Esophagus squamous epithelium (tissue), 5 donors: Measurements from ENCODE around the gene SLC36A2. TPM values are rescaled to one million over a fixed set of nuclear protein-coding genes. Genes with fewer than 3 reads are reported as not detected.

Experiments
- DNase-seq: peaks from one replicate; lab custom pipeline; 2025; lab: John Stamatoyannopoulos, UW
- H3K27ac ChIP-seq, 4 donors: fragments of 200-600 bp; sonication (generic); one replicate each; pipeline ENCODE4 v1.5.1; 2016 to 2019; ENCODE audit warnings: mild to moderate bottlenecking in 1 of 4
- H3K27me3 ChIP-seq, 4 donors: fragments of 200-600 bp; sonication (generic); 1 replicate in 3 of 4; 2 replicates in 1 of 4; pipeline versions ENCODE4 v1.5.1 to v1.6.0; 2017 to 2021; ENCODE audit warnings: antibody characterized with exemption in 1 of 4
- H3K36me3 ChIP-seq, 3 donors: fragments of 200-600 bp; sonication (generic); one replicate each; pipeline ENCODE4 v1.5.1; 2016 to 2019
- H3K4me1 ChIP-seq, 3 donors: fragments of 200-600 bp; sonication (generic); one replicate each; pipeline ENCODE4 v1.5.1; 2017 to 2019
- H3K4me3 ChIP-seq, 4 donors: fragments of 200-600 bp; sonication (generic); 1 replicate in 3 of 4; 2 replicates in 1 of 4; pipeline ENCODE4 v1.5.1; 2016 to 2019; ENCODE audit warnings: mild to moderate bottlenecking in 2 of 4, moderate library complexity in 1 of 4
- H3K9me3 ChIP-seq, 3 donors: fragments of 200-600 bp; sonication (generic); one replicate each; pipeline ENCODE4 v1.5.1; 2016 to 2019
- POLR2A ChIP-seq, 4 donors: fragments of 450-650 bp; IDR thresholded peaks; one replicate each; pipeline ENCODE4 v1.6.1; 2017; ENCODE audit warnings: antibody characterized with exemption in 4 of 4, mild to moderate bottlenecking in 4 of 4, moderate library complexity in 3 of 4
- WGBS, 2 donors: methylation state at CpG; one replicate each; pipeline ENCODE4 v1.1.5; 2018; 5-methylcytosine and 5-hydroxymethylcytosine counted together
- intact Hi-C: fragments of 100-400 bp; cut with DNase I; formaldehyde crosslinking; loops from one replicate; pipeline ENCODE4 v1.15.0; 2022
- total RNA-seq, 4 donors: library from RNA; depleted of rRNA; stranded (reverse); fragments of >200 nt; gene quantifications; one replicate each; pipeline ENCODE4 v1.1.0, GENCODE V29; 2016
- TF ChIP-seq, protein P1 (sequence below), 6 experiments: fragments of 450-650 bp in 4 of 6; fragments of 200-600 bp in 2 of 6; sonication (generic) in 2 of 6; IDR thresholded peaks; one replicate each; pipeline ENCODE4 v1.5.1; 2016 to 2019; ENCODE audit warnings: antibody characterized with exemption in 6 of 6, mild to moderate bottlenecking in 4 of 6, moderate library complexity in 4 of 6
- donor health status: DM: yes; HTN: yes; CAD: no.

The SLC36A2 gene
- total RNA-seq, 4 donors from 2014 or later = not detected

DNA sequence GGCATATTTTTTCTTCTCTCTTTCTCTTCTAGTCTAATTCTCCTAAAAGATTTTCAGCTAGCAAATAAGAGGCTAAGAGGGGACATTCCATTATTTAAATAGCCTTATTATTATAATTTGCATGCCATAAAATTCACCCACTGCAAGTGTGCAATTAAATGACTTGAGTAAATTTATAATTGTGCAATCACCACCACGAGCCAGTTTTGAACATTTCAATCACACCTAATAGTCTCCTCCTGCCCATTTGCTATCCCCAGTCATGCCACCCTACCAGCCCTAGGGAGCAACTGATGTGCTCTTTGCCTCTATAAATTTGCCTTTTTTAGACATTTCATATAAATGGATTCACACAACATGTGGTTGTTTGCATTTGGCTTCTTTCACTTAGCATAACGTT lies 12.0 kb upstream of the SLC36A2 start:
- Histone ChIP-seq H3K27ac (no peak overlapping the region), H3K4me3 (no peak overlapping the region), H3K9me3 (peaks cover 0 to 7% (median 3%) of the 10 kb centered on the region in 3 donors), H3K4me1 (no peaks in the 10 kb centered on the region), H3K27me3 (peaks cover 0 to 6% (median 0%) of the 10 kb centered on the region in 4 donors), H3K36me3 (no peaks in the 10 kb centered on the region)
- 56 to 58% methylated on average over 2 of the region's 2 CpGs for WGBS, 2 donors
- no peak for DNase-seq
- intact Hi-C loops = no loop called here
- TF ChIP-seq POLR2A (IDR thresholded peaks at IDR 0.05) = no peak
- TF ChIP-seq, protein P1, sequence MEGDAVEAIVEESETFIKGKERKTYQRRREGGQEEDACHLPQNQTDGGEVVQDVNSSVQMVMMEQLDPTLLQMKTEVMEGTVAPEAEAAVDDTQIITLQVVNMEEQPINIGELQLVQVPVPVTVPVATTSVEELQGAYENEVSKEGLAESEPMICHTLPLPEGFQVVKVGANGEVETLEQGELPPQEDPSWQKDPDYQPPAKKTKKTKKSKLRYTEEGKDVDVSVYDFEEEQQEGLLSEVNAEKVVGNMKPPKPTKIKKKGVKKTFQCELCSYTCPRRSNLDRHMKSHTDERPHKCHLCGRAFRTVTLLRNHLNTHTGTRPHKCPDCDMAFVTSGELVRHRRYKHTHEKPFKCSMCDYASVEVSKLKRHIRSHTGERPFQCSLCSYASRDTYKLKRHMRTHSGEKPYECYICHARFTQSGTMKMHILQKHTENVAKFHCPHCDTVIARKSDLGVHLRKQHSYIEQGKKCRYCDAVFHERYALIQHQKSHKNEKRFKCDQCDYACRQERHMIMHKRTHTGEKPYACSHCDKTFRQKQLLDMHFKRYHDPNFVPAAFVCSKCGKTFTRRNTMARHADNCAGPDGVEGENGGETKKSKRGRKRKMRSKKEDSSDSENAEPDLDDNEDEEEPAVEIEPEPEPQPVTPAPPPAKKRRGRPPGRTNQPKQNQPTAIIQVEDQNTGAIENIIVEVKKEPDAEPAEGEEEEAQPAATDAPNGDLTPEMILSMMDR (IDR thresholded peaks at IDR 0.05) = no peak

DNA sequence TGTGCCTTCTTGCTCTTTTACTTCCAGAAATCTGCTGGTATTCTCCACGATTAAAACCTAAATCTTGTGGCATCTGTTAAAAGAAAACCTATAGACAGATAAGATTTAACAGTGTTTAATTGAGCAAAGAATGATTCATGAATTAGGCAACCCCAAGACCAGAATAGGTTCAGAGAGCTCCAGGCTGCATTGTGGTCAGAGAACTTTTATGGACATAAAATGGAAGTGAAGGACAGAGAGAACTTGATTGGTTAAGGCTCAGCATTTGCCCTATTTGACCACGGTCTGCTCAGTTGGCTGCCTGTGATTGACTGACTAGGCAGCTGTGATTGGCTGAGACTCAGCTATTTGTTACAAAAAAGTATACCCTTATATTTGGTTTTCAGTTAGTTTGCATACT lies 10.4 kb upstream of the SLC36A2 start:
- no peak for DNase-seq
- H3K4me1 ChIP-seq = no peaks in the 10 kb centered on the region
- intact Hi-C loops = no loop called here
- no peak overlapping the region for H3K4me3 ChIP-seq
- H3K9me3 ChIP-seq = peaks cover 0 to 7% (median 0%) of the 10 kb centered on the region in 3 donors
- no peak overlapping the region for H3K27ac ChIP-seq
- WGBS, 2 donors = 38 to 40% methylated on average over 2 of the region's 2 CpGs
- H3K36me3 ChIP-seq = no peaks in the 10 kb centered on the region
- TF ChIP-seq, protein P1 (IDR thresholded peaks at IDR 0.05) = no peak
- TF ChIP-seq POLR2A (IDR thresholded peaks at IDR 0.05) = no peak
- H3K27me3 ChIP-seq = peaks cover 0 to 7% (median 0%) of the 10 kb centered on the region in 4 donors

- no peaks in the 10 kb centered on the region for H3K4me1 ChIP-seq
- DNase-seq = no peak
- TF ChIP-seq, protein P1 (IDR thresholded peaks at IDR 0.05) = no peak
- H3K36me3 ChIP-seq = no peaks in the 10 kb centered on the region
- H3K27ac ChIP-seq = no peak overlapping the region
- peaks cover 0 to under 1% (median 0%) of the 10 kb centered on the region in 3 donors for H3K9me3 ChIP-seq
- H3K4me3 ChIP-seq = no peak overlapping the region
- 46 to 60% methylated on average over 3 of the region's 3 CpGs for WGBS, 2 donors
- peaks cover 0 to 7% (median 0%) of the 10 kb centered on the region in 4 donors for H3K27me3 ChIP-seq
- intact Hi-C loops = no loop called here
Observed at GRCh38 chr5:151357097-151357496, 9.7 kb upstream of the SLC36A2 start.

GRCh38 chr5:151351671-151352070 lies 4.3 kb upstream of the SLC36A2 start:
- H3K27ac ChIP-seq = no peak overlapping the region
- TF ChIP-seq, protein P1 (IDR thresholded peaks at IDR 0.05) = no peak
- no peak for TF ChIP-seq POLR2A (IDR thresholded peaks at IDR 0.05)
- no peaks in the 10 kb centered on the region for H3K36me3 ChIP-seq
- H3K4me1 ChIP-seq = no peaks in the 10 kb centered on the region
- no peaks in the 10 kb centered on the region for H3K9me3 ChIP-seq
- 89 to 94% methylated on average over 1 of the region's 1 CpG for WGBS, 2 donors
- no peak overlapping the region for H3K4me3 ChIP-seq
- no peak for DNase-seq
- peaks cover 0 to 37% (median 0%) of the 10 kb centered on the region in 4 donors for H3K27me3 ChIP-seq
- intact Hi-C loops = no loop called here

GRCh38 chr5:151348789-151349188 lies 1.4 kb upstream of the SLC36A2 start:
- intact Hi-C loops = no loop called here
- WGBS, 2 donors = 54 to 65% methylated on average over 6 of the region's 6 CpGs

More at GRCh38 chr5:151348789-151349188, 1.4 kb upstream of the SLC36A2 start:
- Histone ChIP-seq H3K9me3 (no peaks in the 10 kb centered on the region), H3K36me3 (no peaks in the 10 kb centered on the region), H3K4me3 (no peak overlapping the region), H3K27me3 (peaks cover 0 to 52% (median 0%) of the 10 kb centered on the region in 4 donors), H3K27ac (no peak overlapping the region), H3K4me1 (no peaks in the 10 kb centered on the region)
- TF ChIP-seq, protein P1 (IDR thresholded peaks at IDR 0.05) = no peak
- no peak for TF ChIP-seq POLR2A (IDR thresholded peaks at IDR 0.05)
- no peak for DNase-seq
